Measurements from ENCODE around the gene SLC25A12.

GRCh38 chr2:171785450-171785849 lies 108.6 kb downstream of the SLC25A12 start:
- no peak for TF ChIP-seq RFX5 (IDR thresholded peaks at IDR 0.05; ENCODE audit: low read depth, low read length)
- TF ChIP-seq, protein P1, sequence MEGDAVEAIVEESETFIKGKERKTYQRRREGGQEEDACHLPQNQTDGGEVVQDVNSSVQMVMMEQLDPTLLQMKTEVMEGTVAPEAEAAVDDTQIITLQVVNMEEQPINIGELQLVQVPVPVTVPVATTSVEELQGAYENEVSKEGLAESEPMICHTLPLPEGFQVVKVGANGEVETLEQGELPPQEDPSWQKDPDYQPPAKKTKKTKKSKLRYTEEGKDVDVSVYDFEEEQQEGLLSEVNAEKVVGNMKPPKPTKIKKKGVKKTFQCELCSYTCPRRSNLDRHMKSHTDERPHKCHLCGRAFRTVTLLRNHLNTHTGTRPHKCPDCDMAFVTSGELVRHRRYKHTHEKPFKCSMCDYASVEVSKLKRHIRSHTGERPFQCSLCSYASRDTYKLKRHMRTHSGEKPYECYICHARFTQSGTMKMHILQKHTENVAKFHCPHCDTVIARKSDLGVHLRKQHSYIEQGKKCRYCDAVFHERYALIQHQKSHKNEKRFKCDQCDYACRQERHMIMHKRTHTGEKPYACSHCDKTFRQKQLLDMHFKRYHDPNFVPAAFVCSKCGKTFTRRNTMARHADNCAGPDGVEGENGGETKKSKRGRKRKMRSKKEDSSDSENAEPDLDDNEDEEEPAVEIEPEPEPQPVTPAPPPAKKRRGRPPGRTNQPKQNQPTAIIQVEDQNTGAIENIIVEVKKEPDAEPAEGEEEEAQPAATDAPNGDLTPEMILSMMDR (IDR thresholded peaks at IDR 0.05 in 2 of 3, conservative IDR thresholded peaks at IDR 0.05 in 1 of 3; ENCODE audit: control insufficient read depth in 2 of 3, extremely low read depth in 1 of 3, insufficient read depth in 1 of 3, low read depth in 3 of 3, low read length in 3 of 3), result no peak
- TF ChIP-seq JUNB (IDR thresholded peaks at IDR 0.05), result no peak
- no peak for TF ChIP-seq ZBTB4 (CRISPR knock-in tag; IDR thresholded peaks at IDR 0.05)
- TF ChIP-seq MEF2B (IDR thresholded peaks at IDR 0.05; ENCODE audit: partially characterized antibody, poor library complexity, severe bottlenecking), result no peak
